IMR-90 (cell line): ENCODE data around the gene ACOX3. TPM values are rescaled to one million over a fixed set of nuclear protein-coding genes. Genes with fewer than 3 reads are reported as not detected.

Experiments used
- ATAC-seq: fragments of 200-7000 bp; cut with Tn5 transposase; 2 replicates; pipeline ENCODE4 v1.9.1; 2020; ENCODE audit warnings: low read depth, mild to moderate bottlenecking, moderate library complexity
- BruUV-seq: library from RNA; stranded (reverse); fragments of 400-500 nt; replicated peaks from 2 replicates; lab custom pipeline; 2021; lab: Mats Ljungman, UMichigan
- CTCF ChIA-PET: fragments of 300-600 bp; formaldehyde crosslinking; extraction: SDS; loops from one replicate; lab custom pipeline; 2021; ENCODE audit warnings: antibody characterized with exemption; lab: Yijun Ruan, JAX
- POLR2A ChIA-PET: fragments of 300-600 bp; sonication (Branson Sonifier 250); formaldehyde crosslinking; loops from one replicate; lab custom pipeline; 2022; ENCODE audit warnings: antibody characterized with exemption; ENCODE audit not compliant: unreplicated experiment; lab: Charles Lee
- DNase-seq: peaks from one replicate; pipeline ENCODE4 v3.0.0; 2013
- H2AFZ ChIP-seq: replicated peaks from 2 replicates; pipeline ENCODE3; 2013; ENCODE audit warnings: low read length, mild to moderate bottlenecking; ENCODE audit not compliant: poor library complexity
- H2AK5ac ChIP-seq: 2 replicates; pipeline ENCODE4 v1.6.1; 2013; ENCODE audit warnings: low read depth, low read length, inconsistent platforms
- H2AK9ac ChIP-seq: replicated peaks from 2 replicates; pipeline ENCODE3; 2013; ENCODE audit warnings: mild to moderate bottlenecking, low read depth, low read length, moderate library complexity; ENCODE audit not compliant: poor library complexity
- H2BK120ac ChIP-seq: 2 replicates; pipeline ENCODE4 v1.6.1; 2013; ENCODE audit warnings: low read depth, low read length, inconsistent platforms
- H2BK15ac ChIP-seq: 3 replicates; pipeline ENCODE4 v1.6.1; 2013; ENCODE audit warnings: low read depth, low read length, inconsistent platforms
- H2BK20ac ChIP-seq: 2 replicates; pipeline ENCODE4 v1.6.1; 2013; ENCODE audit warnings: low read depth, mild to moderate bottlenecking, inconsistent platforms, low read length, moderate library complexity
- H2BK5ac ChIP-seq: 2 replicates; pipeline ENCODE4 v1.6.1; 2013; ENCODE audit warnings: mild to moderate bottlenecking, low read depth, low read length, inconsistent platforms; ENCODE audit not compliant: poor library complexity, severe bottlenecking
- H3K14ac ChIP-seq: replicated peaks from 2 replicates; pipeline ENCODE4 v1.6.1; 2013; ENCODE audit warnings: low read depth, low read length, inconsistent platforms
- H3K18ac ChIP-seq: 2 replicates; pipeline ENCODE4 v1.6.1; 2013; ENCODE audit warnings: low read depth, low read length, control low read depth
- H3K23ac ChIP-seq: 2 replicates; pipeline ENCODE4 v1.6.1; 2013; ENCODE audit warnings: low read depth, low read length, inconsistent platforms
- H3K27ac ChIP-seq: 2 replicates; pipeline ENCODE4 v1.5.1; 2013; ENCODE audit warnings: mild to moderate bottlenecking, control low read depth, low read length; ENCODE audit not compliant: insufficient read depth
- H3K27me3 ChIP-seq: 2 replicates; pipeline ENCODE4 v1.6.1; 2013; ENCODE audit warnings: low read length; ENCODE audit not compliant: control insufficient read depth, insufficient read depth
- H3K36me3 ChIP-seq: 2 replicates; pipeline ENCODE4 v1.6.1; 2013; ENCODE audit warnings: low read length, mixed read lengths; ENCODE audit not compliant: control insufficient read depth, insufficient read depth
- H3K4ac ChIP-seq: 2 replicates; pipeline ENCODE4 v1.6.1; 2013; ENCODE audit warnings: low read depth, low read length, inconsistent platforms
- H3K4me1 ChIP-seq: 2 replicates; pipeline ENCODE4 v1.6.1; 2013; ENCODE audit warnings: low read length, mixed read lengths; ENCODE audit not compliant: control insufficient read depth, insufficient read depth
- H3K4me2 ChIP-seq: 2 replicates; pipeline ENCODE4 v1.6.1; 2013; ENCODE audit warnings: low read depth, mild to moderate bottlenecking, control low read depth, low read length, moderate library complexity
- H3K4me3 ChIP-seq: 2 replicates; pipeline ENCODE4 v1.5.1; 2013; ENCODE audit warnings: low read depth, mild to moderate bottlenecking, control low read depth, low read length, moderate library complexity; ENCODE audit not compliant: insufficient read depth
- H3K56ac ChIP-seq: 2 replicates; pipeline ENCODE4 v1.6.1; 2013; ENCODE audit warnings: low read length, inconsistent platforms; ENCODE audit not compliant: insufficient read depth; ENCODE audit errors: extremely low read depth
- H3K79me1 ChIP-seq, 2 experiments: 2 replicates each; pipeline ENCODE4 v1.6.1; 2013; ENCODE audit warnings: low read length in 2 of 2, inconsistent platforms in 1 of 2, low read depth in 1 of 2
- H3K9ac ChIP-seq: 2 replicates; pipeline ENCODE4 v1.6.1; 2013; ENCODE audit warnings: low read depth, low read length, control low read depth
- H3K9me1 ChIP-seq: 2 replicates; pipeline ENCODE4 v1.6.1; 2013; ENCODE audit warnings: low read length, inconsistent platforms; ENCODE audit not compliant: insufficient read depth
- H3K9me3 ChIP-seq: 2 replicates; pipeline ENCODE4 v1.6.1; 2013; ENCODE audit warnings: low read length; ENCODE audit not compliant: control insufficient read depth, insufficient read depth
- H4K20me1 ChIP-seq: 2 replicates; pipeline ENCODE4 v1.6.1; 2013; ENCODE audit warnings: low read length, inconsistent platforms; ENCODE audit not compliant: insufficient read depth
- H4K5ac ChIP-seq: 2 replicates; pipeline ENCODE4 v1.6.1; 2013; ENCODE audit warnings: mild to moderate bottlenecking, low read depth, low read length, control low read depth
- H4K8ac ChIP-seq, 2 experiments: 2 replicates each; pipeline ENCODE4 v1.6.1; 2013; ENCODE audit warnings: low read depth in 2 of 2, low read length in 2 of 2, control low read depth in 1 of 2, inconsistent platforms in 1 of 2
- H4K91ac ChIP-seq: 2 replicates; pipeline ENCODE4 v1.6.1; 2013; ENCODE audit warnings: low read depth, low read length, inconsistent platforms; ENCODE audit not compliant: insufficient read depth
- BHLHE40 ChIP-seq: fragments of 150-350 bp; IDR thresholded peaks from 2 replicates; pipeline ENCODE4 v1.6.1; 2016; ENCODE audit warnings: mild to moderate bottlenecking, low read depth, low read length
- CEBPB ChIP-seq: IDR thresholded peaks from 2 replicates; pipeline ENCODE4 v1.6.1; 2012; ENCODE audit warnings: low read depth, low read length, improper control_type of control experiment
- CHD1 ChIP-seq: IDR thresholded peaks from 2 replicates; pipeline ENCODE4 v1.6.1; 2012; ENCODE audit warnings: low read depth, low read length, improper control_type of control experiment
- CTCF ChIP-seq: conservative IDR thresholded peaks from 2 replicates; pipeline ENCODE4 v1.5.1; 2012; ENCODE audit warnings: mild to moderate bottlenecking, low read depth, low read length, improper control_type of control experiment
- FOS ChIP-seq: fragments of 150-350 bp; IDR thresholded peaks from 2 replicates; pipeline ENCODE4 v1.6.1; 2016; ENCODE audit warnings: low read depth, low read length
- MAFK ChIP-seq: IDR thresholded peaks from 2 replicates; pipeline ENCODE4 v1.6.1; 2012; ENCODE audit warnings: low read depth, low read length, improper control_type of control experiment
- MAZ ChIP-seq: IDR thresholded peaks from 2 replicates; pipeline ENCODE4 v1.6.1; 2012; ENCODE audit warnings: low read depth, mild to moderate bottlenecking, low read length, improper control_type of control experiment, moderate library complexity, borderline replicate concordance
- MXI1 ChIP-seq: IDR thresholded peaks from 2 replicates; pipeline ENCODE4 v1.6.1; 2012; ENCODE audit warnings: low read depth, mild to moderate bottlenecking, low read length, moderate library complexity, borderline replicate concordance
- NFE2L2 ChIP-seq: fragments of 150-350 bp; IDR thresholded peaks from 2 replicates; pipeline ENCODE4 v1.6.1; 2016; ENCODE audit warnings: low read depth, mild to moderate bottlenecking, low read length
- POLR2A ChIP-seq: IDR thresholded peaks from 2 replicates; pipeline ENCODE4 v1.6.1; 2012; ENCODE audit warnings: mild to moderate bottlenecking, low read depth, low read length
- RAD21 ChIP-seq: IDR thresholded peaks from 2 replicates; pipeline ENCODE4 v1.6.1; 2012; ENCODE audit warnings: low read length, improper control_type of control experiment
- RCOR1 ChIP-seq: IDR thresholded peaks from 2 replicates; pipeline ENCODE4 v1.6.1; 2012; ENCODE audit warnings: mild to moderate bottlenecking, low read length, improper control_type of control experiment; ENCODE audit not compliant: insufficient replicate concordance
- RFX5 ChIP-seq: IDR thresholded peaks from 2 replicates; pipeline ENCODE4 v1.8.0; 2012; ENCODE audit warnings: low read depth, mild to moderate bottlenecking, low read length, moderate library complexity
- SMC3 ChIP-seq: fragments of 150-350 bp; IDR thresholded peaks from 2 replicates; pipeline ENCODE4 v1.6.1; 2016; ENCODE audit warnings: low read depth, mild to moderate bottlenecking, antibody characterized with exemption, low read length, moderate library complexity
- WGBS, 2 experiments: methylation state at CpG; one replicate each; pipeline versions ENCODE4 v1.1.5 to v1.1.7; 2013; ENCODE audit warnings: missing lambda C conversion rate in 2 of 2; ENCODE audit not compliant: insufficient read length in 1 of 2; ENCODE audit errors: extremely low coverage in 2 of 2; 5-methylcytosine and 5-hydroxymethylcytosine counted together
- dilution Hi-C: fragments of 300-500 bp; cut with HindIII; formaldehyde crosslinking; loops from one replicate; pipeline ENCODE4 v1.14.3; 2018; ENCODE audit warnings: low sequenced_read_pairs; ENCODE audit not compliant: unreplicated experiment
- in situ Hi-C: fragments of 300-500 bp; cut with MboI; formaldehyde crosslinking; loops from 3 replicates; pipeline ENCODE4 v1.14.3; 2019; ENCODE audit warnings: low sequenced_read_pairs, inconsistent platforms, mixed read lengths
- intact Hi-C: fragments of 100-400 bp; cut with micrococcal nuclease; formaldehyde crosslinking; loops from 2 replicates; pipeline ENCODE4 v1.10.0; 2022
- polyA plus RNA-seq, 3 experiments: library from polyadenylated mRNA; depleted of rRNA; stranded (reverse); fragments of >200 nt; gene quantifications; 2 replicates each; pipeline ENCODE4 v1.2.3, GENCODE V29; 2012; ENCODE audit warnings: low replicate concordance in 1 of 3
- total RNA-seq: library from RNA; depleted of rRNA; stranded (reverse); fragments of >200 nt; gene quantifications from 2 replicates; pipeline ENCODE4 v1.2.3, GENCODE V29; 2012
- TF ChIP-seq, protein P1 (sequence below): fragments of 150-350 bp; IDR thresholded peaks from 2 replicates; pipeline ENCODE4 v1.6.1; 2017; ENCODE audit warnings: mild to moderate bottlenecking, antibody characterized with exemption, low read length, low read depth
- TF ChIP-seq, protein P2 (sequence below): fragments of 150-350 bp; IDR thresholded peaks from 2 replicates; pipeline ENCODE4 v1.6.1; 2016; ENCODE audit warnings: low read depth, mild to moderate bottlenecking, low read length, moderate library complexity, borderline replicate concordance

The ACOX3 gene
- total and polyA plus RNA-seq, 2 of the 4 experiments (the other 2 are of a cell fraction), result 15.2 to 25.8 TPM

GRCh38 chr4:8364848-8365350 lies 75.6 kb downstream of the ACOX3 start:
- Histone ChIP-seq H2AK5ac (no peak overlapping the region), H3K36me3 (peaks cover 8% of the 10 kb centered on the region; the same call in 1 of the 2 replicates), H4K91ac (no peak overlapping the region), H3K4me3 (no peak overlapping the region), H2BK120ac (no peak overlapping the region), H2BK15ac (no peak overlapping the region), H3K23ac (no peak overlapping the region), H2AFZ (no peak overlapping the region), H3K56ac (no peak overlapping the region), H3K18ac (no peak overlapping the region), H2AK9ac (no peak overlapping the region), H2BK20ac (no peak overlapping the region), H3K27ac (no peak overlapping the region), H4K8ac (no peak overlapping the region), H3K4ac (no peak overlapping the region), H3K9me1 (no peaks in the 10 kb centered on the region), H4K5ac (no peak overlapping the region), H3K9ac (no peak overlapping the region), H3K27me3 (peaks cover under 1% of the 10 kb centered on the region; the same call in 1 of the 2 replicates), H3K9me3 (0 out of 2 replicates have a peak, but pooled peaks cover 1% of the 10 kb centered on the region), H3K79me1 (no peaks in the 10 kb centered on the region), H2BK5ac (no peak overlapping the region), H4K20me1 (no peaks in the 10 kb centered on the region), H3K4me1 (no peaks in the 10 kb centered on the region), H3K4me2 (no peak overlapping the region), H3K14ac (no peak overlapping the region)
- no TSS peak for BruUV-seq
- TF ChIP-seq CTCF (no peak), MAFK (no peak), RAD21 (no peak), MAZ (no peak), BHLHE40 (no peak), NFE2L2 (no peak), SMC3 (no peak), RFX5 (no peak), POLR2A (no peak), FOS (no peak), CEBPB (no peak), CHD1 (no peak), RCOR1 (no peak), MXI1 (no peak)
- TF ChIP-seq, protein P1, sequence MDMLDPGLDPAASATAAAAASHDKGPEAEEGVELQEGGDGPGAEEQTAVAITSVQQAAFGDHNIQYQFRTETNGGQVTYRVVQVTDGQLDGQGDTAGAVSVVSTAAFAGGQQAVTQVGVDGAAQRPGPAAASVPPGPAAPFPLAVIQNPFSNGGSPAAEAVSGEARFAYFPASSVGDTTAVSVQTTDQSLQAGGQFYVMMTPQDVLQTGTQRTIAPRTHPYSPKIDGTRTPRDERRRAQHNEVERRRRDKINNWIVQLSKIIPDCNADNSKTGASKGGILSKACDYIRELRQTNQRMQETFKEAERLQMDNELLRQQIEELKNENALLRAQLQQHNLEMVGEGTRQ, result no peak
- TF ChIP-seq, protein P2, sequence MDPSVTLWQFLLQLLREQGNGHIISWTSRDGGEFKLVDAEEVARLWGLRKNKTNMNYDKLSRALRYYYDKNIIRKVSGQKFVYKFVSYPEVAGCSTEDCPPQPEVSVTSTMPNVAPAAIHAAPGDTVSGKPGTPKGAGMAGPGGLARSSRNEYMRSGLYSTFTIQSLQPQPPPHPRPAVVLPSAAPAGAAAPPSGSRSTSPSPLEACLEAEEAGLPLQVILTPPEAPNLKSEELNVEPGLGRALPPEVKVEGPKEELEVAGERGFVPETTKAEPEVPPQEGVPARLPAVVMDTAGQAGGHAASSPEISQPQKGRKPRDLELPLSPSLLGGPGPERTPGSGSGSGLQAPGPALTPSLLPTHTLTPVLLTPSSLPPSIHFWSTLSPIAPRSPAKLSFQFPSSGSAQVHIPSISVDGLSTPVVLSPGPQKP, result no peak
- CTCF ChIA-PET, result no interaction called here
- ATAC-seq, result no peak
- in situ Hi-C loops (no loop called here), intact Hi-C loops (no loop called here), dilution Hi-C loops (no loop called here)
- 87% methylated on average over 4 of the region's 12 CpGs; no CpG with 5 or more reads in 1 of the 2 experiments for WGBS, 2 experiments
- POLR2A ChIA-PET, result no interaction called here
- DNase-seq, result no peak
